HFFc6 (cell line): ENCODE data around the gene CHCHD6. TPM values are rescaled to one million over a fixed set of nuclear protein-coding genes. Genes with fewer than 3 reads are reported as not detected.
"Not testable (repeated sequence)": the region's sequence is repeated elsewhere in the genome, so short reads cannot be mapped to it uniquely, and the experiment has no call there.

ENCODE experiments used
- DNase-seq: peaks from one replicate; pipeline ENCODE4 v3.0.0-alpha.2; 2018
- H3K27ac Mint-ChIP-seq: 2 replicates; pipeline ENCODE4 v1.8.0; 2020; ENCODE audit warnings: mild to moderate bottlenecking, mixed read lengths
- H3K27me3 Mint-ChIP-seq: 2 replicates; pipeline ENCODE4 v1.8.0; 2021; ENCODE audit warnings: mild to moderate bottlenecking, moderate library complexity, mixed read lengths; ENCODE audit not compliant: insufficient read depth
- H3K36me3 Mint-ChIP-seq: 2 replicates; pipeline ENCODE4 v1.8.0; 2021; ENCODE audit warnings: low read depth, mixed read lengths
- H3K4me1 Mint-ChIP-seq: 2 replicates; pipeline ENCODE4 v1.8.0; 2020; ENCODE audit warnings: low read depth, mixed read lengths
- H3K4me3 Mint-ChIP-seq: 2 replicates; pipeline ENCODE4 v1.8.0; 2020; ENCODE audit warnings: mild to moderate bottlenecking, moderate library complexity, mixed read lengths
- H3K9me3 Mint-ChIP-seq: 2 replicates; pipeline ENCODE4 v1.8.0; 2020; ENCODE audit warnings: mild to moderate bottlenecking, mixed read lengths
- total RNA-seq, 6 experiments: library from RNA; stranded (reverse); fragmentation: NEBNext Ultra II Directional; extraction: Animal tissue kit (Norgen Biotek cat#: 25700); gene quantifications; 2 replicates in 1 of 6; 3 replicates in 5 of 6; pipeline ENCODE4 v1.2.3, GENCODE V29; 2021
- TF ChIP-seq, protein P1 (sequence below): fragments of 200-600 bp; sonication (generic); IDR thresholded peaks from 2 replicates; pipeline ENCODE4 v1.5.0; 2021; ENCODE audit warnings: antibody characterized with exemption, mild to moderate bottlenecking

CHCHD6 gene
- total RNA-seq, 6 experiments from 2014 or later, result 18.6 to 22.9 (median 19.9) TPM

- H3K27me3 Mint-ChIP-seq, result no peaks in the 10 kb centered on the region
- no peak for DNase-seq
- peaks cover 12% of the 10 kb centered on the region; the same call in 1 of the 2 replicates for H3K4me1 Mint-ChIP-seq
- no peak overlapping the region for H3K4me3 Mint-ChIP-seq
- H3K9me3 Mint-ChIP-seq, result peaks cover 17% of the 10 kb centered on the region
- peaks cover 27% of the 10 kb centered on the region for H3K36me3 Mint-ChIP-seq
- TF ChIP-seq, protein P1, sequence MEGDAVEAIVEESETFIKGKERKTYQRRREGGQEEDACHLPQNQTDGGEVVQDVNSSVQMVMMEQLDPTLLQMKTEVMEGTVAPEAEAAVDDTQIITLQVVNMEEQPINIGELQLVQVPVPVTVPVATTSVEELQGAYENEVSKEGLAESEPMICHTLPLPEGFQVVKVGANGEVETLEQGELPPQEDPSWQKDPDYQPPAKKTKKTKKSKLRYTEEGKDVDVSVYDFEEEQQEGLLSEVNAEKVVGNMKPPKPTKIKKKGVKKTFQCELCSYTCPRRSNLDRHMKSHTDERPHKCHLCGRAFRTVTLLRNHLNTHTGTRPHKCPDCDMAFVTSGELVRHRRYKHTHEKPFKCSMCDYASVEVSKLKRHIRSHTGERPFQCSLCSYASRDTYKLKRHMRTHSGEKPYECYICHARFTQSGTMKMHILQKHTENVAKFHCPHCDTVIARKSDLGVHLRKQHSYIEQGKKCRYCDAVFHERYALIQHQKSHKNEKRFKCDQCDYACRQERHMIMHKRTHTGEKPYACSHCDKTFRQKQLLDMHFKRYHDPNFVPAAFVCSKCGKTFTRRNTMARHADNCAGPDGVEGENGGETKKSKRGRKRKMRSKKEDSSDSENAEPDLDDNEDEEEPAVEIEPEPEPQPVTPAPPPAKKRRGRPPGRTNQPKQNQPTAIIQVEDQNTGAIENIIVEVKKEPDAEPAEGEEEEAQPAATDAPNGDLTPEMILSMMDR, result no peak
- H3K27ac Mint-ChIP-seq, result no peak overlapping the region
Measured at GRCh38 chr3:126792998-126793397, 89.0 kb downstream of the CHCHD6 start.

DNA sequence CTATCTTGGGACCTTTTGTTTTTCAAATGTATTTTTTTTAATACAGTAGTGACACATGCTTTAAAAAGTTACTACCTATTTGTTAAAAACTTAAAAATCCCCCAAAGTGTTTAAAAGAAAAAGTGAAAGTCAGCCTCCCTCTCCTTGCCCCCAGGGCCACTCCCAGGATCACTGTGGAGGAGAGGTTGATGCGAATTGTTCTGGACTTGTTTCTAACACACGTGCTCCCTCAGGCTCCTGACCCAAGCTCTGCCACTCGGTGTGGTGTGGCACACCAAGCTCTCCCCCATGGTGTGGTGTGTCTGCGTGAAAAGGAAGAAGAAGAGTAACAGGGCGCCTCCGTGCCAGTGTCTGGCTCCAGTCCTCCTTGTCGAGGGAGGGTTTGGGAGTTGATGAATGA, 93.5 kb downstream of the CHCHD6 start:
- H3K9me3 Mint-ChIP-seq, result peaks cover 24% of the 10 kb centered on the region
- peak overlapping the region; percentile 47; the same call in 1 of the 2 replicates for H3K27ac Mint-ChIP-seq
- H3K4me1 Mint-ChIP-seq, result peaks cover 27% of the 10 kb centered on the region
- DNase-seq, result no peak
- H3K4me3 Mint-ChIP-seq, result no peak overlapping the region; the same call in 1 of the 2 replicates
- H3K27me3 Mint-ChIP-seq, result no peaks in the 10 kb centered on the region
- H3K36me3 Mint-ChIP-seq, result peaks cover 30% of the 10 kb centered on the region
- TF ChIP-seq, protein P1, result no peak

DNA sequence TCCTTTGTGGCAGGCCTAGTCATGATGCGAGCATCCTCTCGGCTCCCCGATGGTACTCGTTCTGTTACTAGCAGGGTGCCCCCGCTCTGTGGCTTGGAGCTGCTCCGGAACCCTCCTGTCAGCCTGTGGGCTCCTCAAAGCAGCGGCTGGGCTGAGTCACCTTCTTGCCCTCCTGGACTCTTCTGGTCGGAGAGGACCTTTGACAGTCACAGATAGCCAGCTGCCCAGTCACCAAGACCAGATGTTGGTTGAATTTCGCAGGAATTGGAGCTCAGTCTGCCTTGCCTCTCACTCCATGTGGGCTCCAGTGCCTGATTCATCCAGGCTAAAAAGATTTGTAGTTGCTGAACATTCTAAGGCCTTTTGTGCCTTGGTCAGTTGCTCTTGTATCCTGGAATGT, 94.5 kb downstream of the CHCHD6 start:
- no peaks in the 10 kb centered on the region for H3K27me3 Mint-ChIP-seq
- peaks cover 21% of the 10 kb centered on the region for H3K36me3 Mint-ChIP-seq
- peaks cover 16% of the 10 kb centered on the region for H3K9me3 Mint-ChIP-seq
- TF ChIP-seq, protein P1, result no peak
- peaks cover 27% of the 10 kb centered on the region for H3K4me1 Mint-ChIP-seq
- peak overlapping the region; percentile 28; the same call in 1 of the 2 replicates for H3K4me3 Mint-ChIP-seq
- no peak for DNase-seq
- H3K27ac Mint-ChIP-seq, result peak overlapping the region; percentile 47; the same call in 1 of the 2 replicates

DNA sequence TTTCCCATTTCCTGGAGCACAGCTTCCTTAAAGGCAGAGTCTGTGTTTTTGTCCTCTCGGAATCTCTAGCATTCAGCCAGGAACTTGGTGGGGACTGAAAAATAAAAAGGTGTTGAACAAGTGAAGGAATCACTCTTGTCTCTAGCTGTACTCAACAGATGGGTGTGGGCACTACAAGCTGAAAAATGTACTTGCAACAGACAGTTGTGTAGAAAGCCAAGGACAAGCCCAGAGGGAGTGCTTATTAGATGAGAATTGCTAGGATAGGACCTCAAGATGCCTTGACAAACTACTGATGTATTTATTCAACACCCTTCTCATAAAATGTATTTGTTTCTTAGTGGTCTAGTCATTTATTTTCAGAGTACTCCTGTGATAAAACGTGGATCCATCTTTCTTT, 95.1 kb downstream of the CHCHD6 start:
- Mint-ChIP-seq H3K4me1 (peaks cover 27% of the 10 kb centered on the region), H3K36me3 (peaks cover 17% of the 10 kb centered on the region), H3K4me3 (peak overlapping the region; percentile 28; the same call in 1 of the 2 replicates), H3K9me3 (peaks cover 14% of the 10 kb centered on the region), H3K27me3 (no peaks in the 10 kb centered on the region), H3K27ac (peak overlapping the region; percentile 47; the same call in 1 of the 2 replicates)
- DNase-seq, result no peak
- TF ChIP-seq, protein P1, result no peak

GRCh38 chr3:126801312-126801711, 97.3 kb downstream of the CHCHD6 start:
- not testable (repeated sequence) for H3K4me3 Mint-ChIP-seq, H3K27me3 Mint-ChIP-seq, H3K27ac Mint-ChIP-seq, DNase-seq
- Mint-ChIP-seq H3K36me3 (peaks cover 17% of the 10 kb centered on the region), H3K4me1 (peaks cover 27% of the 10 kb centered on the region), H3K9me3 (peaks cover 14% of the 10 kb centered on the region)

GRCh38 chr3:126807795-126808194, 103.8 kb downstream of the CHCHD6 start:
- DNase-seq, result no peak
- TF ChIP-seq, protein P1, result no peak
- Mint-ChIP-seq H3K9me3 (no peaks in the 10 kb centered on the region), H3K27me3 (no peaks in the 10 kb centered on the region; the same call in 1 of the 2 replicates), H3K4me1 (peaks cover 39% of the 10 kb centered on the region), H3K4me3 (no peak overlapping the region), H3K27ac (no peak overlapping the region), H3K36me3 (no peaks in the 10 kb centered on the region)
